ENCODE results near the gene CARHSP1. TPM values are rescaled to one million over a fixed set of nuclear protein-coding genes. Genes with fewer than 3 reads are reported as not detected.

CARHSP1 gene
- total and polyA plus RNA-seq, 2 of the 8 experiments (the other 6 are each of a cell fraction or from before 2014, with no cell fraction given), result 292 to 300 TPM

GRCh38 chr16:8819411-8820034 is 49.3 kb downstream of the CARHSP1 start (continued):
- no peak for TF ChIP-seq RNF2 (IDR thresholded peaks at IDR 0.05; ENCODE audit: borderline replicate concordance, low read depth, low read length, missing control alignments, poor library complexity, severe bottlenecking)
- TF ChIP-seq, protein P1, sequence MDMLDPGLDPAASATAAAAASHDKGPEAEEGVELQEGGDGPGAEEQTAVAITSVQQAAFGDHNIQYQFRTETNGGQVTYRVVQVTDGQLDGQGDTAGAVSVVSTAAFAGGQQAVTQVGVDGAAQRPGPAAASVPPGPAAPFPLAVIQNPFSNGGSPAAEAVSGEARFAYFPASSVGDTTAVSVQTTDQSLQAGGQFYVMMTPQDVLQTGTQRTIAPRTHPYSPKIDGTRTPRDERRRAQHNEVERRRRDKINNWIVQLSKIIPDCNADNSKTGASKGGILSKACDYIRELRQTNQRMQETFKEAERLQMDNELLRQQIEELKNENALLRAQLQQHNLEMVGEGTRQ (IDR thresholded peaks at IDR 0.05; ENCODE audit: low read length), result no peak
- no peak for TF ChIP-seq JUND (IDR thresholded peaks at IDR 0.05; ENCODE audit: low read length)
- TF ChIP-seq NRF1 (IDR thresholded peaks at IDR 0.05; ENCODE audit: low read depth, low read length), result no peak
- TF ChIP-seq SRF (IDR thresholded peaks at IDR 0.05; ENCODE audit: low read depth, low read length), result no peak
- no peak for TF ChIP-seq KDM4A (IDR thresholded peaks at IDR 0.05; ENCODE audit: low read depth, low read length, severe bottlenecking)
